K562 (cell line): ENCODE measurements around the gene RNF217. TPM values are rescaled to one million over a fixed set of nuclear protein-coding genes. Genes with fewer than 3 reads are reported as not detected.

Experiments
- ATAC-seq: fragments of 200-7000 bp; cut with Tn5 transposase; 3 replicates; pipeline ENCODE4 v1.9.1; 2020; ENCODE audit warnings: moderate library complexity
- BruUV-seq: library from RNA; stranded (reverse); fragments of 400-500 nt; replicated peaks from 2 replicates; lab custom pipeline; 2021; lab: Mats Ljungman, UMichigan
- CTCF ChIA-PET: fragments of 300-600 bp; formaldehyde crosslinking; extraction: SDS; loops from one replicate; lab custom pipeline; 2021; ENCODE audit warnings: low intra/inter-chr PET ratio; lab: Yijun Ruan, JAX
- POLR2A ChIA-PET: fragments of 300-600, 350-650 bp; sonication (Branson Sonifier 250); formaldehyde crosslinking; extraction: SDS; loops from one replicate; lab custom pipeline; 2021; ENCODE audit warnings: antibody characterized with exemption, inconsistent platforms; lab: Yijun Ruan, JAX
- DNase-seq, 4 experiments: peaks; one replicate each; pipeline versions ENCODE4 v3.0.0 to v3.0.0-alpha.2; 2011 to 2018; ENCODE audit warnings: low spot score in 3 of 4, mixed read lengths in 3 of 4; ENCODE audit errors: extremely low read depth in 1 of 4
- FAIRE-seq: peaks from 2 replicates; lab custom pipeline; 2011; peaks lifted over from hg19 to GRCh38; lab: Jason Lieb, UNC
- H2AFZ ChIP-seq: 2 replicates; pipeline ENCODE4 v1.6.0; 2011; ENCODE audit warnings: low read depth, low read length, control low read depth, inconsistent platforms
- H3K27ac ChIP-seq: fragments of 200-600 bp; 3 replicates; pipeline ENCODE4 v1.8.0; 2011; ENCODE audit warnings: low read depth, mild to moderate bottlenecking, control low read depth, inconsistent platforms, low read length, moderate library complexity, mixed read lengths; ENCODE audit errors: extremely low read depth
- H3K27me3 ChIP-seq, 2 experiments: fragments of 300-600 bp in 1 of 2; 2 replicates in 1 of 2; 3 replicates in 1 of 2; pipeline versions ENCODE4 v1.6.0 to v1.8.0; 2011; ENCODE audit warnings: inconsistent platforms in 2 of 2, low read length in 2 of 2, mild to moderate bottlenecking in 1 of 2, mixed read lengths in 1 of 2, moderate library complexity in 1 of 2; ENCODE audit not compliant: control insufficient read depth in 2 of 2, insufficient read depth in 2 of 2
- H3K36me3 ChIP-seq: fragments of 300-600 bp; 3 replicates; pipeline ENCODE4 v1.8.0; 2011; ENCODE audit warnings: mild to moderate bottlenecking, low read length, inconsistent platforms; ENCODE audit not compliant: control insufficient read depth, insufficient read depth
- H3K4me1 ChIP-seq, 2 experiments: fragments of 200-600 bp in 1 of 2; replicated peaks in 1 of 2; 2 replicates in 1 of 2; 3 replicates in 1 of 2; pipeline versions ENCODE4 v1.5.1 to v1.8.0; 2011; ENCODE audit warnings: inconsistent platforms in 2 of 2, low read length in 2 of 2, mild to moderate bottlenecking in 1 of 2, mixed read lengths in 1 of 2, moderate library complexity in 1 of 2; ENCODE audit not compliant: control insufficient read depth in 2 of 2, insufficient read depth in 2 of 2
- H3K4me2 ChIP-seq: 2 replicates; pipeline ENCODE4 v1.6.1; 2011; ENCODE audit warnings: low read length, control low read depth, inconsistent platforms, mixed read lengths; ENCODE audit not compliant: insufficient read depth
- H3K4me3 ChIP-seq: fragments of 200-600 bp; sonication (generic), shearing (Covaris generic); 2 replicates; pipeline ENCODE4 v1.5.1; 2016; ENCODE audit warnings: control low read depth, inconsistent platforms
- H3K79me2 ChIP-seq: fragments of 200-600 bp; 3 replicates; pipeline ENCODE4 v1.8.0; 2011; ENCODE audit warnings: low read length, inconsistent platforms; ENCODE audit not compliant: control insufficient read depth, insufficient read depth
- H3K9ac ChIP-seq, 2 experiments: 2 replicates each; pipeline versions ENCODE4 v1.6.0 to v1.6.1; 2011; ENCODE audit warnings: low read depth in 2 of 2, low read length in 2 of 2, control low read depth in 1 of 2, inconsistent platforms in 1 of 2, mild to moderate bottlenecking in 1 of 2, mixed read lengths in 1 of 2; ENCODE audit not compliant: insufficient read depth in 1 of 2
- H3K9me1 ChIP-seq: one replicate; pipeline ENCODE4 v1.6.0; 2011; ENCODE audit warnings: inconsistent platforms, mild to moderate bottlenecking, low read length, moderate library complexity; ENCODE audit not compliant: control insufficient read depth, insufficient read depth
- H3K9me3 ChIP-seq: replicated peaks from 2 replicates; pipeline ENCODE4 v1.5.1; 2011; ENCODE audit warnings: low read depth, low read length, inconsistent platforms; ENCODE audit not compliant: control insufficient read depth, insufficient read depth
- H4K20me1 ChIP-seq: replicated peaks from 2 replicates; pipeline ENCODE4 v1.6.1; 2011; ENCODE audit warnings: low read length, inconsistent platforms, mixed read lengths; ENCODE audit not compliant: control insufficient read depth, insufficient read depth
- CHAMP1 ChIP-seq: fragments of 450-650 bp; IDR thresholded peaks from 2 replicates; pipeline ENCODE4 v1.6.1; 2016; ENCODE audit warnings: mild to moderate bottlenecking
- CTBP1 ChIP-seq: fragments of 450-650 bp; IDR thresholded peaks from 2 replicates; pipeline ENCODE4 v1.6.1; 2016; ENCODE audit warnings: borderline replicate concordance
- FOXJ3 ChIP-seq: sonication (generic); formaldehyde crosslinking; IDR thresholded peaks from 2 replicates; pipeline ENCODE4 v1.4.0; 2020; ENCODE audit warnings: mild to moderate bottlenecking, missing genetic modification reagents
- HDAC3 ChIP-seq: fragments of 450-650 bp; IDR thresholded peaks from 2 replicates; pipeline ENCODE4 v1.6.1; 2018; ENCODE audit warnings: borderline replicate concordance, mild to moderate bottlenecking, moderate library complexity; ENCODE audit not compliant: partially characterized antibody
- MTA3 ChIP-seq: fragments of 450-650 bp; formaldehyde crosslinking; IDR thresholded peaks from 2 replicates; pipeline ENCODE4 v1.6.1; 2017; ENCODE audit warnings: mild to moderate bottlenecking, borderline replicate concordance
- SMARCA4 ChIP-seq: fragments of 450-650 bp; IDR thresholded peaks from 2 replicates; pipeline ENCODE4 v1.6.1; 2016
- TFAP4 ChIP-seq: sonication (generic); formaldehyde crosslinking; IDR thresholded peaks from 2 replicates; pipeline ENCODE4 v1.8.0; 2022; ENCODE audit warnings: missing genetic modification reagents, mild to moderate bottlenecking, moderate library complexity, borderline replicate concordance
- ZNF146 ChIP-seq: IDR thresholded peaks from one replicate; pipeline ENCODE4 v1.6.1; 2018; ENCODE audit warnings: missing compliant biosample characterization; ENCODE audit not compliant: unreplicated experiment
- WGBS: fragments of 100-300 bp; shearing (Covaris generic); methylation state at CpG from one replicate; pipeline ENCODE4 v1.1.6; 2016; ENCODE audit warnings: low coverage, mixed read lengths; ENCODE audit not compliant: insufficient coverage; ENCODE audit errors: missing lambda C conversion rate; 5-methylcytosine and 5-hydroxymethylcytosine counted together
- in situ Hi-C: fragments of 300-500 bp; cut with MboI; formaldehyde crosslinking; loops from 4 replicates; pipeline ENCODE4 v1.15.0; 2018; ENCODE audit warnings: inconsistent platforms, mixed read lengths
- intact Hi-C: fragments of 100-400 bp; cut with micrococcal nuclease; formaldehyde crosslinking; loops from 2 replicates; pipeline ENCODE4 v1.14.2; 2022
- polyA plus RNA-seq, 8 experiments: library from polyadenylated mRNA; depleted of rRNA in 4 of 8; stranded (reverse) in 5 of 8; unstranded in 3 of 8; fragments of >200 nt; fragmentation: Nextera tagmentation in 2 of 8; fragmentation: Illumina TruSeq in 1 of 8; extraction: Ambion mirVana in 2 of 8; extraction: Trizol in 1 of 8; gene quantifications; 2 replicates each; pipeline versions ENCODE4 v1.2.1 to v1.2.3, GENCODE V29; 2011 to 2014; ENCODE audit warnings: inconsistent platforms in 1 of 8, missing spikeins in 1 of 8
- total RNA-seq, 7 experiments: library from RNA; depleted of rRNA in 6 of 7; stranded (reverse); fragments of >200 nt in 6 of 7; fragmentation: Illumina TruSeq in 2 of 7; extraction: Trizol in 2 of 7; gene quantifications; 2 replicates each; pipeline versions ENCODE4 v1.2.1 to v1.2.3, GENCODE V29; 2011 to 2021; ENCODE audit warnings: low replicate concordance in 1 of 7

RNF217 gene
- total and polyA plus RNA-seq, 9 of the 15 experiments (the other 6 are each of a cell fraction or from before 2014, with no cell fraction given): 2.9 to 25.6 (median 12.0) TPM

GRCh38 chr6:125104425-125104824 lies 142.2 kb downstream of the RNF217 start (continued):
- peak; percentile 51; the same call in 1 of the 2 replicates for TF ChIP-seq TFAP4
- peak; percentile 22 for TF ChIP-seq HDAC3
- TF ChIP-seq CHAMP1: 0 out of 2 replicates have a peak, but pooled peaks have one; percentile 43
- TF ChIP-seq CTBP1: 0 out of 2 replicates have a peak, but pooled peaks have one; percentile 12
- 0 out of 2 replicates have a peak, but pooled peaks have one; percentile 48 for TF ChIP-seq SMARCA4
- TF ChIP-seq MTA3: 0 out of 2 replicates have a peak, but pooled peaks have one; percentile 33
- TF ChIP-seq, all 486 proteins: peak for 22

- Histone ChIP-seq H3K27me3 (no peaks in the 10 kb centered on the region), H3K9me3 (peaks cover 18% of the 10 kb centered on the region), H3K4me1 (peaks cover 0 to 11% of the 10 kb centered on the region in 2 experiments; a peak in 3 of 5 replicates), H4K20me1 (no peaks in the 10 kb centered on the region), H3K79me2 (no peaks in the 10 kb centered on the region), H3K9ac (no peak overlapping the region), H3K4me2 (no peak overlapping the region), H3K4me3 (no peak overlapping the region), H2AFZ (peak overlapping the region; percentile 34; the same call in 1 of the 2 replicates), H3K27ac (no peak overlapping the region), H3K9me1 (no peaks in the 10 kb centered on the region), H3K36me3 (no peaks in the 10 kb centered on the region)
- intact Hi-C loops (no loop called here), in situ Hi-C loops (no loop called here)
- WGBS: 83% methylated on average over 5 of the region's 5 CpGs
- BruUV-seq: no TSS peak
- ChIA-PET CTCF (no interaction called here), POLR2A (interaction anchor here (0.8 kb wide), 1 partner anchor 10 kb away, joined by 6 read pairs; no protein-coding TSS in a partner anchor)
- no peak for ATAC-seq
- no peak for DNase-seq
- FAIRE-seq: no peak
- TF ChIP-seq FOXJ3 (CRISPR knock-in tag): no peak
- no peak for TF ChIP-seq ZNF146
Observed at GRCh38 chr6:125107048-125107447, 144.8 kb downstream of the RNF217 start.
